Skin epidermis (tissue), 12 donors: Measurements from ENCODE around the gene CADM1.

Source experiments
- H3K27ac ChIP-seq, 21 experiments: fragments of 200-600 bp; sonication (generic) in 11 of 21; one replicate each; pipeline ENCODE4 v1.5.0; 2020; ENCODE audit warnings: mild to moderate bottlenecking in 3 of 21, inconsistent platforms in 2 of 21, moderate library complexity in 2 of 21
- H3K4me3 ChIP-seq, 7 experiments: fragments of 200-600 bp; sonication (generic) in 2 of 7; one replicate each; pipeline ENCODE4 v1.5.0; 2020; ENCODE audit warnings: inconsistent platforms in 2 of 7, mild to moderate bottlenecking in 2 of 7, moderate library complexity in 1 of 7

Gene CADM1

GRCh38 chr11:115518983-115519628, 14.9 kb upstream of the CADM1 start:
- no peak overlapping the region for H3K4me3 ChIP-seq
- H3K27ac ChIP-seq, result no peak overlapping the region

GRCh38 chr11:115515647-115516395, 11.6 kb upstream of the CADM1 start:
- H3K27ac ChIP-seq, result no peak overlapping the region

DNA sequence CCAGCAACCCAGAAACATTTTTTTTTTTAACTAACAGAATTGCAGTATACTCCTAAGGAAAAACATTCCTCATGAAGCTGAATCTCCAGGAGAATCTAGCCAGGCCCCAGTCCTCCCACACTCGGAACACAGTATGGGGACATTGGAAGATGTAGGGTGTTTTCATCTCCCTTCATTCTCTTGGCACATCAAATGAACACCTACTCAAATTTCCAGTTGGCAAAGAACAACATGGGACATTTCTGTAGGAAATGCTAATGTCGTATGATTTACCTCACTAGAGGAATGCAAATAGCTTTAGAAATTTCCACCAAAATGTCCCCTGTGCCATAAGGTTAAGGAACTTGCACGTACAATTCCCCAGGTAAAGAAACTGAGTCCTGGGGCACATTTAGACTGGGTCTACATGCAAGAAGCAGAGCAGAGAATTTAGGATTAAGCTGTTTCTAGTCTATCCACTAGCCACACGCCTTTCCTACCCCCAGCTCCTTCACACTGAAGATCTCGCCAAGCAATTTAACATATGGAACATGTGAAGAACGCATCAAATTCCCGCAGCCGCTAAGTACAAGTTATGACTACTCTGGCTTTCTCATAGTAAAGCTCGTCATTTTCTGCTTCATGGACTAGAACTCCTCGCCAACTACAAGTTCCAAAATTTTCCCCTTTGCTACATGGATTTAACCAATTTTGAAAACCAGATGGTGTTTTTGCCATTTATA, 2.9 kb upstream of the CADM1 start:
- no peak overlapping the region for H3K27ac ChIP-seq
- H3K4me3 ChIP-seq, result no peak overlapping the region

More at GRCh38 chr11:115515647-115516395, 11.6 kb upstream of the CADM1 start:
- no peak overlapping the region for H3K4me3 ChIP-seq

DNA sequence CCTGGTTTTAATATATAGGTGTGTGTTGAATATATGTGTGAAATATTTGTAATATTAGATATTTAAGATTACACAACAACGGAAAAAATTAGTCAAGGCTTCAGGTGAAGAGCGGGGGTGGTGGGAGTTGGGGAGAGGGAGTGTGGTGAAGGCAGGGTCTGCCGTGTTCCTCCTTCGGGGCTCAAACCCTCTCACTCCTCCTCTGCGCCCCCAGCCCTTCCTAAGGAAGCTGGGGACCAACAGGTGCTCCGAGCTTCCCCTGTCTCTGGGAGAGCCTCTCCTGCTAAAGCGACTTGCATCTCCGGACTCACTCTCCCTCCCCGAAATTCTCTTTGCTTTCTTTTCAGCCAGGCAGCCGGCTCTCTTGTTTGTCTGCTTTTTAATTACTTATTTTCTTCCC, 960 bp upstream of the CADM1 start:
- peak overlapping the region in 5 of 7 experiments; percentile 39 to 66 (median 50) for H3K4me3 ChIP-seq

DNA sequence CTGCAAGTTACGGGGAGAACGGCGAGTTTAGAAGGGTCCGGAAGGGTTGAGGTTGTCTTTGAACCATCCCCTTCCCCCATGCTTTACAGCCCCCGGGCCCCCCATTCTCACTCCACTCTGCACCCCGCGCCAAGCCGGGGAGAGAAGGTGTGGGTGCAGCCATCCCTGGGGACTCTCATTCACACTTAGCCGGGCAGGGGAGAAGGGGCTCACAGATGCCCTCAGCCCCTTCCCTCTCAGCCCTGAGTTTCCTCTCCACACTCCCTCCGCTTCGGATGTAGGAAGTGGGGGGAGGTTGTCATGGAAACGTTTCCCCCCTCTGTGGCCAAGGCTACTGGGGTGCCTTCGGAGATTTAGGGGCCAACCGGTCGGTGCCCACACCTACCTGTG, 334 bp downstream of the CADM1 start:
- Histone ChIP-seq H3K27ac (peak overlapping the region in 8 of 21 experiments; percentile 27 to 63 (median 48)), H3K4me3 (peak overlapping the region; percentile 37 to 66 (median 47))

More for the DNA sequence above, 960 bp upstream of the CADM1 start:
- H3K27ac ChIP-seq, result peak overlapping the region in 10 of 21 experiments; percentile 1 to 81 (median 58)

DNA sequence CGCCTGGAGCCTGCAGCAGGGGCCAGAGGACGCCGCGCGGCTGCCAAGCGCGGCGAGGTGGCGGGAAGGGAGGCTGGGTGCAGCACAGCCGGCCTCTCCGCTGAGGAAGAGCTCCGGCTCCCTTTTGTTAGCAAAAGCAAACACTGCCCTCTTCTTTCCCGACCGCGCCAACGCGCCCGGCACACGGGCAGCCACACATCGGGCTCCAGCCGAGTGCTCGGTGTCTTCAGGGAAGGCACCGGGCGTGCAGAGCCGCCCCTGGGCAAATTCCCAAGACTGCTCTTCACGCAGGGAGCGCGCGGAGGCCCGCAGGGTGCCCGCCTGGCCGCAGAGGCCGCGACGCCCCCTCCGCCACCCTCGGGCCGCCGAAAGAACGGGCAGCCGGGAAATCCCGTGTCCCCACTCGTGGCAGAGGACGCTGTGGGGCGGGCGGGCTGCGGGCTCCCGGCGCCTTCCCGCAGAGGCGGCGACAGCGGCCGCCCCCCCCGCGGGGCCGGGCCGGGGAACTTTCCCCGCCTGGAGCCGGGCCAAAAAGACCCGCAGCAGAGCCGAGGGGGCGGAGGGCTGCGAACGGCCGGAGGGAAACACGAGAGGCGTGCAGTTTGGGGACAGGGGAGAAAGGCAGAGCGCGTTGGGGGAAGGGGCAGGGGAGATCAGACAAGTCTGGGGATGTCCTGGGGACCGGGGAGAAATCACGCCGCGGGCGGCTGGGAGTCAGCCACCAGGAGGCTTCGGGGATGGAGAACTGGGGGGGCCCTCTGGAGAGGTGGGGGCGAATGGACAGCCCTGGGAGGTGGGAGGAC, 931 bp downstream of the CADM1 start:
- H3K27ac ChIP-seq, result peak overlapping the region in 13 of 21 experiments; percentile 11 to 68 (median 52)
- H3K4me3 ChIP-seq, result peak overlapping the region; percentile 37 to 66 (median 47)

DNA sequence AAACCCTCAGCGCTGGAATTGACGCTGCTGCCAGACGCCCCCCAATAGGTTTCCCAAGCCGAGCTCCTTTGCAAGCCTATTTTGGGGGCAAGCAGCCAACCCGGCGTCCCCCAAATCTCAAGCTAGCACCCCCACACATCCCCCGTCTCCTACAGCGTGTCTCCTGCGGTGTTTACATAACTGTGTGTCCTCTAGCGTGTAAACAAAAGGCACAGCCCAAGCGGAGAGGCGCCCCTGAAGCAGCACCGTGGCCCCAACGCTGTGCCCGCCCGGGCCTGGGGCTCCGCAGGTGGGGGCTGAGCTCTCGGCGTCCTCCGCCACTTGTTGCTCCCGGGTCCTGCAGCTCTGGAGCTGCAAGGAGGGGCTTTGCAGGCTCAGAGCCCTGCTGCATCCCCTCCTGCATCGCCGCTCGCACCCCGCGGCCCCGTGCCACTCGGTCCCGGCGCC, 1.6 kb downstream of the CADM1 start:
- H3K4me3 ChIP-seq, result peak overlapping the region; percentile 37 to 66 (median 47)
- peak overlapping the region in 8 of 21 experiments; percentile 4 to 68 (median 54) for H3K27ac ChIP-seq

GRCh38 chr11:115501893-115502589, 2.2 kb downstream of the CADM1 start:
- Histone ChIP-seq H3K4me3 (peak overlapping the region; percentile 37 to 66 (median 47)), H3K27ac (peak overlapping the region in 3 of 21 experiments; percentile 63 to 68 (median 64))

- Histone ChIP-seq H3K27ac (no peak overlapping the region), H3K4me3 (peak overlapping the region in 1 of 7 experiments; percentile 1)
Observed at GRCh38 chr11:115501502-115501892, 2.7 kb downstream of the CADM1 start.

GRCh38 chr11:115500547-115501501, 3.4 kb downstream of the CADM1 start:
- peak overlapping the region in 1 of 7 experiments; percentile 1 for H3K4me3 ChIP-seq
- no peak overlapping the region for H3K27ac ChIP-seq

- H3K4me3 ChIP-seq, result no peak overlapping the region
Observed at GRCh38 chr11:115499891-115500290, 4.3 kb downstream of the CADM1 start.

GRCh38 chr11:115499241-115499799, 4.9 kb downstream of the CADM1 start:
- no peak overlapping the region for H3K4me3 ChIP-seq
- H3K27ac ChIP-seq, result no peak overlapping the region

More at GRCh38 chr11:115499891-115500290, 4.3 kb downstream of the CADM1 start:
- no peak overlapping the region for H3K27ac ChIP-seq

- H3K27ac ChIP-seq, result no peak overlapping the region
- no peak overlapping the region for H3K4me3 ChIP-seq
Observed at GRCh38 chr11:115498354-115498753, 5.9 kb downstream of the CADM1 start.

GRCh38 chr11:115497303-115497702, 6.9 kb downstream of the CADM1 start:
- no peak overlapping the region for H3K27ac ChIP-seq

DNA sequence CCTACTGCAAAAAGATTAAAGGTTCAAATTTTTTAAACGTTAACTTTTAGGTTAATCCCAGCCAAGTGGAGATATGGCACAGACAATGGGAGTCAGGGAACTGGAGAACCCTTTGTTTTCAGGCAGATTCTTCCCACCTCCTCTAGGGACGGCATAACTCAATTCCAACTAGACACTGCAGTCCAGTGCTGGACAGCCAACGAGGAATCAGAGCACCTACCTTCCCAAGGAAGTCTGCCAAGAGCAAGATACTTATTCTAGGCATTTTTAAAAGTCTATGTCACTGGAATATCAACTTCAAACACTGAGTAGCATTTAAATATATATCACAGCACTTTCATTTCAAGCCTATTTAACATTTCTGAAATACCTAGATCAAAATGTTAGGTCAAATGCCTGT, 7.3 kb downstream of the CADM1 start:
- H3K4me3 ChIP-seq, result no peak overlapping the region
- H3K27ac ChIP-seq, result no peak overlapping the region

More at GRCh38 chr11:115497303-115497702, 6.9 kb downstream of the CADM1 start:
- H3K4me3 ChIP-seq, result no peak overlapping the region

DNA sequence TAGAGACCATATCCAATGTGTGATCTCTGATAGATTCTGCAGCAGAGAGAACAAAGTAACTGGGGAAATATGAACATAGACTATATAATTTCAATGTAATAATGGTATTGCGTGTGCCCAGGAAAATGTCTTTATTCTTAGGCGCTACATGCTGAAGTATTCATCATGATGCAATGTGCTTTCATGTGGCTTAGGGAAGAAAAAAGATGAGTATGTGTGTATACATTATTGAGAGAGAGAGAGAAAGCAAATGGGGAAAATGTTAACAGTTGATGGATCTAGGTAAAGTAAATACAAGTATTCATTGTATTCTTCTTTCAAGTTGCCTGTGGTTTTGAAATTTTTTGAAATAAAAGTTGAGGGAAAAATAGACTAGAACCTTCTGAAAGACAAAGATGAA, 10.3 kb downstream of the CADM1 start:
- Histone ChIP-seq H3K4me3 (no peak overlapping the region), H3K27ac (no peak overlapping the region)

DNA sequence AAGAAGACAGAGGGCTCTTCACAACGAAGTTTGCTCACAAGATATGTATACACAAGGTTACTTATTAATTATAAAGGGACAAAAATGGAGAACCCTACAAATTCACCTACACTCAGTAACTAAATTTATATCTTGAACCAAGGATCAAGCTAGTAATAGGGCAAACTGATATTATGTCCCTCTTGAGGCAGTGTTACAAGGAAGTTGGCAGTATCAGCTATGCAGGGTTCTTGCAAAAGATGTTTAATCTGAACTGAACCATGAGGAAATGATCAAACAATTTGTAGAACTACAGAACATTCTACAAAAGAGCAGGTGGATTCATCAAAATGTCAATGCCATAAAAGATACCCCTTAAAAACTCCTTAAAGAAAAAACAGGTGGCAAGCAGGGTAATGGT, 10.7 kb downstream of the CADM1 start:
- H3K27ac ChIP-seq, result no peak overlapping the region
- no peak overlapping the region for H3K4me3 ChIP-seq
